ENCODE data around the gene GNL1. TPM values are rescaled to one million over a fixed set of nuclear protein-coding genes. Genes with fewer than 3 reads are reported as not detected.
"Not testable (repeated sequence)": the region's sequence is repeated elsewhere in the genome, so short reads cannot be mapped to it uniquely, and the experiment has no call there.

GNL1 gene
- total RNA-seq, 4 donors from 2014 or later, result 26.6 to 40.4 (median 33.8) TPM

- H3K4me1 ChIP-seq, result peaks cover 0 to 15% (median 7%) of the 10 kb centered on the region in 4 donors
- no peak overlapping the region for H3K4me3 ChIP-seq
- H3K36me3 ChIP-seq, result no peaks in the 10 kb centered on the region
- no peak for DNase-seq
- peak overlapping the region in 1 of 4 donors; percentile 50 for H3K27ac ChIP-seq
- no peaks in the 10 kb centered on the region for H3K9me3 ChIP-seq
- H3K27me3 ChIP-seq, result no peaks in the 10 kb centered on the region
- TF ChIP-seq POLR2A (IDR thresholded peaks at IDR 0.05) (no peak), CTCF (IDR thresholded peaks at IDR 0.05) (no peak)
Observed at GRCh38 chr6:30530014-30530413, 26.3 kb downstream of the GNL1 start.

GRCh38 chr6:30529349-30529875 lies 26.9 kb downstream of the GNL1 start:
- peak in 1 of 3 donors; percentile 38 for DNase-seq
- H3K27ac ChIP-seq, result peak overlapping the region in 1 of 4 donors; percentile 50
- not testable (repeated sequence) for H3K4me3 ChIP-seq

GRCh38 chr6:30526444-30526843 lies 29.8 kb downstream of the GNL1 start:
- H3K4me3 ChIP-seq, H3K27ac ChIP-seq, H3K36me3 ChIP-seq, H3K27me3 ChIP-seq, H3K9me3 ChIP-seq, DNase-seq: not testable (repeated sequence)
- H3K4me1 ChIP-seq, result peaks cover 0 to 11% (median 5%) of the 10 kb centered on the region in 4 donors

More at GRCh38 chr6:30529349-30529875, 26.9 kb downstream of the GNL1 start:
- H3K4me1 ChIP-seq, result peaks cover 0 to 15% (median 7%) of the 10 kb centered on the region in 4 donors
- H3K9me3 ChIP-seq, H3K36me3 ChIP-seq, H3K27me3 ChIP-seq: not testable (repeated sequence)

- H3K27ac ChIP-seq, result not testable (repeated sequence)
Observed at GRCh38 chr6:30521952-30522351, 34.3 kb downstream of the GNL1 start.

GRCh38 chr6:30521082-30521481 lies 35.2 kb downstream of the GNL1 start:
- peak in 2 of 3 donors; percentile 59 to 63 for DNase-seq
- H3K27ac ChIP-seq, result peak overlapping the region in 2 of 4 donors; percentile 19 to 40

More at GRCh38 chr6:30521952-30522351, 34.3 kb downstream of the GNL1 start:
- DNase-seq, H3K27me3 ChIP-seq, H3K36me3 ChIP-seq, H3K4me3 ChIP-seq, H3K9me3 ChIP-seq: not testable (repeated sequence)
- H3K4me1 ChIP-seq, result peaks cover 0 to 10% (median under 1%) of the 10 kb centered on the region in 4 donors

GRCh38 chr6:30520522-30520921 lies 35.8 kb downstream of the GNL1 start:
- H3K27ac ChIP-seq, result peak overlapping the region in 2 of 4 donors; percentile 19 to 40

More at GRCh38 chr6:30521082-30521481, 35.2 kb downstream of the GNL1 start:
- not testable (repeated sequence) for H3K27me3 ChIP-seq, H3K4me3 ChIP-seq, H3K36me3 ChIP-seq, H3K9me3 ChIP-seq
- H3K4me1 ChIP-seq, result peaks cover 0 to 10% (median 2%) of the 10 kb centered on the region in 4 donors

GRCh38 chr6:30518505-30519145 lies 37.7 kb downstream of the GNL1 start:
- H3K27me3 ChIP-seq, H3K4me3 ChIP-seq, H3K9me3 ChIP-seq, H3K36me3 ChIP-seq, H3K27ac ChIP-seq, DNase-seq: not testable (repeated sequence)
- peaks cover 0 to 10% (median 2%) of the 10 kb centered on the region in 4 donors for H3K4me1 ChIP-seq

More at GRCh38 chr6:30520522-30520921, 35.8 kb downstream of the GNL1 start:
- TF ChIP-seq CTCF (IDR thresholded peaks at IDR 0.05) (no peak), POLR2A (IDR thresholded peaks at IDR 0.05) (no peak)
- Histone ChIP-seq H3K27me3 (no peaks in the 10 kb centered on the region), H3K4me3 (no peak overlapping the region), H3K4me1 (peaks cover 0 to 10% (median 2%) of the 10 kb centered on the region in 4 donors), H3K9me3 (no peaks in the 10 kb centered on the region), H3K36me3 (no peaks in the 10 kb centered on the region)
- DNase-seq, result no peak

GRCh38 chr6:30517767-30518504 lies 38.4 kb downstream of the GNL1 start:
- H3K4me3 ChIP-seq, H3K27me3 ChIP-seq, H3K36me3 ChIP-seq, DNase-seq, H3K9me3 ChIP-seq: not testable (repeated sequence)
- Histone ChIP-seq H3K4me1 (peaks cover 0 to 10% (median 2%) of the 10 kb centered on the region in 4 donors), H3K27ac (peak overlapping the region in 1 of 4 donors; percentile 49)

GRCh38 chr6:30516754-30517076 lies 39.6 kb downstream of the GNL1 start:
- H3K27me3 ChIP-seq, H3K9me3 ChIP-seq, DNase-seq, H3K36me3 ChIP-seq: not testable (repeated sequence)
- Histone ChIP-seq H3K4me1 (peaks cover 0 to 10% (median 2%) of the 10 kb centered on the region in 4 donors), H3K27ac (peak overlapping the region; percentile 60 to 96 (median 94)), H3K4me3 (peak overlapping the region in 2 of 4 donors; percentile 51 to 66)
